Endothelial cell of umbilical vein (primary cell): ENCODE results near the gene DARS2. TPM values are rescaled to one million over a fixed set of nuclear protein-coding genes. Genes with fewer than 3 reads are reported as not detected.

Source experiments
- BruUV-seq: library from RNA; stranded (reverse); fragments of 400-500 nt; replicated peaks from 2 replicates; lab custom pipeline; 2021; lab: Mats Ljungman, UMichigan
- CTCF ChIA-PET: fragments of 300-600, 350-600 bp; sonication (Branson Sonifier 250); formaldehyde crosslinking; loops from one replicate; lab custom pipeline; 2021; ENCODE audit warnings: antibody characterized with exemption, inconsistent platforms; lab: Charles Lee
- POLR2A ChIA-PET: fragments of 300-600, 350-600 bp; sonication (Branson Sonifier 250); formaldehyde crosslinking; loops from one replicate; lab custom pipeline; 2021; ENCODE audit warnings: antibody characterized with exemption, inconsistent platforms; lab: Charles Lee
- DNase-seq: peaks from one replicate; pipeline ENCODE4 v3.0.0-alpha.2; 2011; ENCODE audit warnings: low read depth, low spot score
- FAIRE-seq: peaks from 2 replicates; lab custom pipeline; 2011; peaks lifted over from hg19 to GRCh38; lab: Jason Lieb, UNC
- H2AFZ ChIP-seq: 2 replicates; pipeline ENCODE4 v1.6.0; 2012; ENCODE audit warnings: low read depth, low read length, control low read depth, inconsistent platforms
- H3K27ac ChIP-seq: 2 replicates; pipeline ENCODE4 v1.5.1; 2011; ENCODE audit warnings: low read depth, mild to moderate bottlenecking, control low read depth, low read length, moderate library complexity; ENCODE audit not compliant: insufficient read depth
- H3K27me3 ChIP-seq, 2 experiments: 2 replicates each; pipeline versions ENCODE4 v1.6.0 to v1.6.1; 2011; ENCODE audit warnings: low read length in 2 of 2, mixed read lengths in 1 of 2; ENCODE audit not compliant: control insufficient read depth in 2 of 2, insufficient read depth in 2 of 2
- H3K36me3 ChIP-seq, 2 experiments: 2 replicates in 1 of 2; 3 replicates in 1 of 2; pipeline ENCODE4 v1.5.1; 2011; ENCODE audit warnings: low read length in 2 of 2, mild to moderate bottlenecking in 1 of 2, moderate library complexity in 1 of 2; ENCODE audit not compliant: control insufficient read depth in 2 of 2, insufficient read depth in 2 of 2; ENCODE audit errors: extremely low read depth in 1 of 2
- H3K4me1 ChIP-seq: 3 replicates; pipeline ENCODE4 v1.5.1; 2011; ENCODE audit warnings: mild to moderate bottlenecking, low read length; ENCODE audit not compliant: control insufficient read depth, insufficient read depth; ENCODE audit errors: extremely low read depth
- H3K4me2 ChIP-seq: 2 replicates; pipeline ENCODE4 v1.6.1; 2011; ENCODE audit warnings: low read length, control low read depth, mixed read lengths; ENCODE audit not compliant: insufficient read depth
- H3K4me3 ChIP-seq, 3 experiments: fragments of 200-600 bp in 1 of 3; sonication (generic), shearing (Covaris generic) in 1 of 3; replicated peaks in 1 of 3; 2 replicates each; pipeline ENCODE4 v1.5.1; 2011 to 2016; ENCODE audit warnings: control low read depth in 3 of 3, low read length in 3 of 3, mild to moderate bottlenecking in 2 of 3, inconsistent platforms in 1 of 3, low read depth in 1 of 3, moderate library complexity in 1 of 3; ENCODE audit not compliant: insufficient read depth in 1 of 3
- H3K79me2 ChIP-seq: 2 replicates; pipeline ENCODE4 v1.6.0; 2012; ENCODE audit warnings: low read length, inconsistent platforms; ENCODE audit not compliant: control insufficient read depth, insufficient read depth
- H3K9ac ChIP-seq: replicated peaks from 2 replicates; pipeline ENCODE3; 2011; ENCODE audit warnings: low read length, control low read depth; ENCODE audit not compliant: insufficient read depth; ENCODE audit errors: extremely low read depth
- H3K9me1 ChIP-seq: replicated peaks from 3 replicates; pipeline ENCODE4 v1.6.0; 2011; ENCODE audit warnings: mild to moderate bottlenecking, low read length; ENCODE audit not compliant: control insufficient read depth, insufficient read depth; ENCODE audit errors: extremely low read depth
- H3K9me3 ChIP-seq: replicated peaks from 2 replicates; pipeline ENCODE4 v1.5.1; 2012; ENCODE audit warnings: low read length, inconsistent platforms; ENCODE audit not compliant: control insufficient read depth, insufficient read depth
- H4K20me1 ChIP-seq: replicated peaks from 2 replicates; pipeline ENCODE3; 2011; ENCODE audit warnings: mild to moderate bottlenecking, low read length; ENCODE audit not compliant: control insufficient read depth, insufficient read depth; ENCODE audit errors: extremely low read depth
- CTCF ChIP-seq, 2 donors: IDR thresholded peaks; 1 replicate in 1 of 2; 2 replicates in 1 of 2; pipeline ENCODE4 v1.5.1; 2011; ENCODE audit warnings: low read length in 2 of 2, mild to moderate bottlenecking in 2 of 2, moderate library complexity in 2 of 2, control low read depth in 1 of 2, inconsistent platforms in 1 of 2, low read depth in 1 of 2; ENCODE audit not compliant: insufficient read depth in 1 of 2; ENCODE audit errors: extremely low read depth in 1 of 2
- EZH2 ChIP-seq: IDR thresholded peaks from 2 replicates; pipeline ENCODE4 v1.6.1; 2012; ENCODE audit warnings: borderline replicate concordance, low read depth, mild to moderate bottlenecking, moderate library complexity, low read length, inconsistent platforms; ENCODE audit not compliant: severe bottlenecking
- FOS ChIP-seq: IDR thresholded peaks from 2 replicates; pipeline ENCODE4 v1.6.1; 2011; ENCODE audit warnings: mild to moderate bottlenecking, low read length, moderate library complexity, borderline replicate concordance; ENCODE audit not compliant: insufficient read depth
- GATA2 ChIP-seq: IDR thresholded peaks from 2 replicates; pipeline ENCODE4 v1.7.0; 2011; ENCODE audit warnings: low read depth, mild to moderate bottlenecking, moderate library complexity, mixed read lengths, low read length; ENCODE audit not compliant: insufficient read length, insufficient read depth
- JUN ChIP-seq: IDR thresholded peaks from 2 replicates; pipeline ENCODE4 v1.6.1; 2011; ENCODE audit warnings: borderline replicate concordance, low read depth; ENCODE audit not compliant: insufficient read length, insufficient read depth
- MAX ChIP-seq: IDR thresholded peaks from 2 replicates; pipeline ENCODE4 v1.6.1; 2011; ENCODE audit not compliant: insufficient read depth, insufficient read length
- MYC ChIP-seq: IDR thresholded peaks from one replicate; pipeline ENCODE4 v1.6.1; 2011; ENCODE audit warnings: mild to moderate bottlenecking, low read depth, low read length
- POLR2A ChIP-seq: IDR thresholded peaks from 2 replicates; pipeline ENCODE4 v1.6.1; 2012; ENCODE audit warnings: low read depth, mild to moderate bottlenecking, control low read depth, low read length
- POLR2AphosphoS5 ChIP-seq: IDR thresholded peaks from 2 replicates; pipeline ENCODE4 v1.6.1; 2012; ENCODE audit warnings: low read depth, mild to moderate bottlenecking, control low read depth, low read length, moderate library complexity; ENCODE audit not compliant: insufficient read depth
- dilution Hi-C: fragments of 300-500 bp; cut with MboI; formaldehyde crosslinking; loops from one replicate; pipeline ENCODE4 v1.15.0; 2019; ENCODE audit warnings: low sequenced_read_pairs; ENCODE audit not compliant: extremely low pct_ligation_motif_present
- intact Hi-C: fragments of 100-400 bp; cut with micrococcal nuclease; formaldehyde crosslinking; loops from one replicate; pipeline ENCODE4 v1.10.0; 2022
- polyA plus RNA-seq, 4 experiments: library from polyadenylated mRNA; depleted of rRNA in 3 of 4; stranded (reverse) in 3 of 4; unstranded in 1 of 4; fragments of >200 nt; gene quantifications; 2 replicates each; pipeline versions ENCODE4 v1.2.1 to v1.2.3, GENCODE V29; 2011 to 2012; ENCODE audit warnings: missing spikeins in 1 of 4
- total RNA-seq: library from RNA; stranded (reverse); gene quantifications from 2 replicates; pipeline ENCODE4 v1.2.3, GENCODE V29; 2021

The DARS2 gene
- total and polyA plus RNA-seq, 2 donors (not counting 3 experiments of a cell fraction or from before 2014, with no cell fraction given) = 17.4 to 33.6 TPM

DNA sequence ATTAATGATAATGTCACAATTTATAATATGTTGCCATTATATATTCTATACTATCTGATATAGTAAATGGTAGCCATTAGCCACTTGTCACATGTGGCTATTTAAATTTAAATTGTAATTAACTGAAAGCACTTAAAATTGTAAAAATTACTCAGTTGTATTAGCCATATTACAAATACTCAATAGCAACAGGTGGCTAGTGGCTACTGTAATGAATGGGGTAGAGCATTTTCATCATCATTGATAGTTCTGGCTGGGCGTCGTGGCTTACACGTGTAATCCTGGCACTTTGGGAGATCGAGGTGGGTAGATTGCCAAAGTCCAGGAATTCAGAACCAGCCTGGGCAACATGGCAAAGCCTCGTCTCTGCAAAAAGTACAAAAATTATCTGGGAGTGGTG, 60.2 kb downstream of the DARS2 start:
- BruUV-seq = no TSS peak
- H2AFZ ChIP-seq = no peak overlapping the region
- H3K4me2 ChIP-seq = no peak overlapping the region
- CTCF ChIA-PET = no interaction called here
- H3K9ac ChIP-seq = no peak overlapping the region
- H3K9me3 ChIP-seq = no peaks in the 10 kb centered on the region
- H3K36me3 ChIP-seq = peaks cover 0 to 7% of the 10 kb centered on the region in 2 experiments
- no peak overlapping the region for H3K27ac ChIP-seq
- dilution Hi-C loops = no loop called here
- no peaks in the 10 kb centered on the region for H4K20me1 ChIP-seq
- no peak for TF ChIP-seq JUN
- TF ChIP-seq GATA2 = no peak
- TF ChIP-seq CTCF (IDR thresholded peaks at IDR 0.05; ENCODE audit: extremely low read depth in 1 of 2, insufficient read depth in 1 of 2, low read depth in 1 of 2, low read length in 2 of 2) = no peak
- TF ChIP-seq EZH2 = no peak
- TF ChIP-seq POLR2A = no peak
- TF ChIP-seq MYC = no peak
- no peak for TF ChIP-seq POLR2AphosphoS5
- TF ChIP-seq MAX = no peak
- TF ChIP-seq FOS = no peak
- H3K4me3 ChIP-seq = no peak overlapping the region
- no peaks in the 10 kb centered on the region for H3K79me2 ChIP-seq
- no peaks in the 10 kb centered on the region for H3K4me1 ChIP-seq
- H3K9me1 ChIP-seq = no peaks in the 10 kb centered on the region
- intact Hi-C loops = no loop called here
- DNase-seq = no peak
- FAIRE-seq = peak; percentile 56
- POLR2A ChIA-PET = interaction anchor here (0.7 kb wide), 1 partner anchor 59 kb away, joined by 6 read pairs; no protein-coding TSS in a partner anchor
- no peaks in the 10 kb centered on the region for H3K27me3 ChIP-seq
